WTC11 (cell line): ENCODE data around the gene ANAPC13. TPM values are rescaled to one million over a fixed set of nuclear protein-coding genes. Genes with fewer than 3 reads are reported as not detected.
A peak's percentile ranks its signal among the peaks of the same experiment; 100 is the strongest.

ENCODE experiments used
- ATAC-seq: fragments of 200-7000 bp; cut with Tn5 transposase; 2 replicates; pipeline ENCODE4 v1.10.0; 2021; ENCODE audit warnings: mild to moderate bottlenecking, moderate library complexity
- CTCF ChIA-PET: fragments of 300-600 bp; sonication (Branson Sonifier 250); formaldehyde crosslinking; loops from one replicate; lab custom pipeline; 2021; ENCODE audit warnings: antibody characterized with exemption; lab: Charles Lee
- POLR2A ChIA-PET: fragments of 350-600 bp; sonication (Branson Sonifier 250); formaldehyde crosslinking; loops from one replicate; lab custom pipeline; 2021; ENCODE audit warnings: antibody characterized with exemption; lab: Charles Lee
- DNase-seq: peaks from one replicate; pipeline ENCODE4 v3.0.0; 2021; ENCODE audit warnings: low spot score
- H3K27ac Mint-ChIP-seq: 2 replicates; pipeline ENCODE4 v1.8.0; 2021; ENCODE audit warnings: mixed read lengths
- H3K27me3 Mint-ChIP-seq: 2 replicates; pipeline ENCODE4 v1.8.0; 2021; ENCODE audit warnings: low read depth, mild to moderate bottlenecking, moderate library complexity, mixed read lengths
- H3K36me3 Mint-ChIP-seq: 2 replicates; pipeline ENCODE4 v1.8.0; 2021; ENCODE audit warnings: mixed read lengths
- H3K4me1 Mint-ChIP-seq: 2 replicates; pipeline ENCODE4 v1.8.0; 2022; ENCODE audit warnings: mixed read lengths
- H3K4me3 Mint-ChIP-seq: 2 replicates; pipeline ENCODE4 v1.8.0; 2021; ENCODE audit warnings: mild to moderate bottlenecking, moderate library complexity, mixed read lengths
- H3K9me3 Mint-ChIP-seq: 2 replicates; pipeline ENCODE4 v1.8.0; 2021; ENCODE audit warnings: mixed read lengths
- ATF1 ChIP-seq: sonication (generic); formaldehyde crosslinking; IDR thresholded peaks from 2 replicates; pipeline ENCODE4 v1.8.1; 2023; ENCODE audit warnings: mild to moderate bottlenecking, moderate library complexity, missing genetic modification reagents
- CBFB ChIP-seq: sonication (generic); formaldehyde crosslinking; IDR thresholded peaks from 2 replicates; pipeline ENCODE4 v1.8.1; 2022; ENCODE audit warnings: mild to moderate bottlenecking, low read depth, missing genetic modification reagents
- E2F1 ChIP-seq: sonication (generic); formaldehyde crosslinking; IDR thresholded peaks from 2 replicates; pipeline ENCODE4 v1.8.0; 2022; ENCODE audit warnings: mild to moderate bottlenecking, missing genetic modification reagents
- FOXK1 ChIP-seq: sonication (generic); formaldehyde crosslinking; IDR thresholded peaks from 2 replicates; pipeline ENCODE4 v1.8.0; 2022; ENCODE audit warnings: mild to moderate bottlenecking, moderate library complexity, missing genetic modification reagents
- FOXP1 ChIP-seq: sonication (generic); formaldehyde crosslinking; IDR thresholded peaks from 2 replicates; pipeline ENCODE4 v1.8.0; 2022; ENCODE audit warnings: missing genetic modification reagents, mild to moderate bottlenecking, moderate library complexity, borderline replicate concordance
- HMGA2 ChIP-seq: fragments of 250-450 bp; sonication (Bioruptor Pico); IDR thresholded peaks from 2 replicates; pipeline ENCODE4 v1.4.0; 2021; ENCODE audit warnings: mild to moderate bottlenecking, moderate library complexity
- OVOL2 ChIP-seq: fragments of 250-450 bp; sonication (Bioruptor Pico); IDR thresholded peaks from 2 replicates; pipeline ENCODE4 v1.9.0; 2021; ENCODE audit warnings: mild to moderate bottlenecking, borderline replicate concordance
- PRDM15 ChIP-seq: sonication (generic); formaldehyde crosslinking; IDR thresholded peaks from 2 replicates; pipeline ENCODE4 v1.8.0; 2022; ENCODE audit warnings: missing genetic modification reagents
- PRRX2 ChIP-seq: fragments of 250-450 bp; sonication (Bioruptor Pico); IDR thresholded peaks from 2 replicates; pipeline ENCODE4 v1.8.0; 2021; ENCODE audit warnings: mild to moderate bottlenecking
- TCF7 ChIP-seq: sonication (generic); formaldehyde crosslinking; IDR thresholded peaks from 2 replicates; pipeline ENCODE4 v1.8.0; 2022; ENCODE audit warnings: mild to moderate bottlenecking, low read depth, missing genetic modification reagents, moderate library complexity
- TP53 ChIP-seq: sonication (generic); formaldehyde crosslinking; IDR thresholded peaks from 2 replicates; pipeline ENCODE4 v1.8.1; 2023; ENCODE audit warnings: mild to moderate bottlenecking, missing genetic modification reagents
- ZBTB43 ChIP-seq: sonication (generic); formaldehyde crosslinking; IDR thresholded peaks from 2 replicates; pipeline ENCODE4 v1.8.1; 2023; ENCODE audit warnings: mild to moderate bottlenecking, missing genetic modification reagents
- ZNF232 ChIP-seq: sonication (generic); formaldehyde crosslinking; IDR thresholded peaks from 2 replicates; pipeline ENCODE4 v1.8.0; 2022; ENCODE audit warnings: mild to moderate bottlenecking, missing genetic modification reagents
- ZNF263 ChIP-seq: sonication (generic); formaldehyde crosslinking; IDR thresholded peaks from 2 replicates; pipeline ENCODE4 v1.8.1; 2022; ENCODE audit warnings: low read depth, mild to moderate bottlenecking, moderate library complexity, missing genetic modification reagents
- ZNF317 ChIP-seq: sonication (generic); formaldehyde crosslinking; IDR thresholded peaks from 2 replicates; pipeline ENCODE4 v1.8.1; 2023; ENCODE audit warnings: low read depth, mild to moderate bottlenecking, moderate library complexity, missing genetic modification reagents, borderline replicate concordance
- ZNF396 ChIP-seq: fragments of 250-450 bp; sonication (Bioruptor Pico); IDR thresholded peaks from 2 replicates; pipeline ENCODE4 v1.8.0; 2021; ENCODE audit warnings: mild to moderate bottlenecking, moderate library complexity, borderline replicate concordance
- ZNF423 ChIP-seq: fragments of 250-450 bp; sonication (Bioruptor Pico); IDR thresholded peaks from 2 replicates; pipeline ENCODE4 v2.1.2; 2022; ENCODE audit warnings: mild to moderate bottlenecking, moderate library complexity
- total RNA-seq: library from RNA; stranded (reverse); gene quantifications from 3 replicates; pipeline ENCODE4 v1.2.3, GENCODE V29; 2021
- TF ChIP-seq, protein P1 (sequence below): sonication (generic); formaldehyde crosslinking; IDR thresholded peaks from 2 replicates; pipeline ENCODE4 v1.8.0; 2022; ENCODE audit warnings: mild to moderate bottlenecking, missing genetic modification reagents
- TF ChIP-seq, protein P2 (sequence below): sonication (generic); formaldehyde crosslinking; IDR thresholded peaks from 2 replicates; pipeline ENCODE4 v1.8.1; 2023; ENCODE audit warnings: mild to moderate bottlenecking, missing genetic modification reagents, moderate library complexity

ANAPC13 gene
- total RNA-seq, 1 experiment from 2014 or later = 29.7 TPM

- CTCF ChIA-PET = no interaction called here
- POLR2A ChIA-PET = no interaction called here
- no peak overlapping the region for H3K27ac Mint-ChIP-seq
- no peak overlapping the region for H3K4me3 Mint-ChIP-seq
- no peaks in the 10 kb centered on the region for H3K27me3 Mint-ChIP-seq
- TF ChIP-seq ZNF232 (CRISPR knock-in tag) (no peak), TP53 (CRISPR knock-in tag) (no peak), TCF7 (CRISPR knock-in tag) (no peak)
- peaks cover 13% of the 10 kb centered on the region for H3K36me3 Mint-ChIP-seq
- 0 out of 2 replicates have a peak, but pooled peaks cover 3% of the 10 kb centered on the region for H3K4me1 Mint-ChIP-seq
- ATAC-seq (no peak), DNase-seq (no peak)
- no peaks in the 10 kb centered on the region for H3K9me3 Mint-ChIP-seq
Observed at GRCh38 chr3:134511500-134511899, 25.7 kb upstream of the ANAPC13 start.

- CTCF ChIA-PET = interaction anchor here (1.0 to 1.1 kb wide), 2 partner anchors 22 to 32 kb away, joined by 3 to 4 read pairs; no protein-coding TSS in a partner anchor
- peak; percentile 39; the same call in 1 of the 2 replicates for ATAC-seq
- Mint-ChIP-seq H3K36me3 (peaks cover 8% of the 10 kb centered on the region), H3K4me3 (no peak overlapping the region)
- TF ChIP-seq FOXK1 (CRISPR knock-in tag) = no peak
- TF ChIP-seq, all 79 proteins: peak for 0
- Mint-ChIP-seq H3K4me1 (peaks cover 7% of the 10 kb centered on the region), H3K27ac (no peak overlapping the region), H3K9me3 (0 out of 2 replicates have a peak, but pooled peaks cover 6% of the 10 kb centered on the region), H3K27me3 (no peaks in the 10 kb centered on the region)
- DNase-seq = no peak
- POLR2A ChIA-PET = no interaction called here
Observed at GRCh38 chr3:134505485-134505884, 19.7 kb upstream of the ANAPC13 start.

- ATAC-seq = no peak
- no peak overlapping the region for H3K4me3 Mint-ChIP-seq
- TF ChIP-seq CBFB (CRISPR knock-in tag) = no peak
- no peak for TF ChIP-seq FOXP1 (CRISPR knock-in tag)
- TF ChIP-seq, protein P1, sequence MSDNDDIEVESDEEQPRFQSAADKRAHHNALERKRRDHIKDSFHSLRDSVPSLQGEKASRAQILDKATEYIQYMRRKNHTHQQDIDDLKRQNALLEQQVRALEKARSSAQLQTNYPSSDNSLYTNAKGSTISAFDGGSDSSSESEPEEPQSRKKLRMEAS = no peak
- no peak for TF ChIP-seq HMGA2
- TF ChIP-seq ATF1 (CRISPR knock-in tag) = no peak
- TF ChIP-seq PRDM15 = no peak
- TF ChIP-seq ZNF317 (CRISPR knock-in tag) = no peak
- no peak for TF ChIP-seq ZNF396 (CRISPR knock-in tag)
- TF ChIP-seq ZNF263 = no peak
- TF ChIP-seq ZNF423 = no peak
- no peak for TF ChIP-seq E2F1
- no peak for TF ChIP-seq OVOL2 (CRISPR knock-in tag)
- TF ChIP-seq PRRX2 = no peak
- TF ChIP-seq, protein P2, sequence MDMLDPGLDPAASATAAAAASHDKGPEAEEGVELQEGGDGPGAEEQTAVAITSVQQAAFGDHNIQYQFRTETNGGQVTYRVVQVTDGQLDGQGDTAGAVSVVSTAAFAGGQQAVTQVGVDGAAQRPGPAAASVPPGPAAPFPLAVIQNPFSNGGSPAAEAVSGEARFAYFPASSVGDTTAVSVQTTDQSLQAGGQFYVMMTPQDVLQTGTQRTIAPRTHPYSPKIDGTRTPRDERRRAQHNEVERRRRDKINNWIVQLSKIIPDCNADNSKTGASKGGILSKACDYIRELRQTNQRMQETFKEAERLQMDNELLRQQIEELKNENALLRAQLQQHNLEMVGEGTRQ (CRISPR knock-in tag) = no peak
- no peak for TF ChIP-seq ZBTB43 (CRISPR knock-in tag)
- TF ChIP-seq, all 79 proteins: peak for 0
- Mint-ChIP-seq H3K4me1 (peaks cover 7% of the 10 kb centered on the region), H3K9me3 (0 out of 2 replicates have a peak, but pooled peaks cover 6% of the 10 kb centered on the region), H3K27ac (no peak overlapping the region), H3K36me3 (peaks cover 8% of the 10 kb centered on the region), H3K27me3 (no peaks in the 10 kb centered on the region)
- no peak for DNase-seq
- ChIA-PET POLR2A (no interaction called here), CTCF (interaction anchor here (0.7 kb wide), 1 partner anchor 251 kb away, joined by 3 read pairs; no protein-coding TSS in a partner anchor)
Observed at GRCh38 chr3:134504132-134504531, 18.3 kb upstream of the ANAPC13 start.
